Measurements from ENCODE around the gene RPS16.

RPS16 gene

DNA sequence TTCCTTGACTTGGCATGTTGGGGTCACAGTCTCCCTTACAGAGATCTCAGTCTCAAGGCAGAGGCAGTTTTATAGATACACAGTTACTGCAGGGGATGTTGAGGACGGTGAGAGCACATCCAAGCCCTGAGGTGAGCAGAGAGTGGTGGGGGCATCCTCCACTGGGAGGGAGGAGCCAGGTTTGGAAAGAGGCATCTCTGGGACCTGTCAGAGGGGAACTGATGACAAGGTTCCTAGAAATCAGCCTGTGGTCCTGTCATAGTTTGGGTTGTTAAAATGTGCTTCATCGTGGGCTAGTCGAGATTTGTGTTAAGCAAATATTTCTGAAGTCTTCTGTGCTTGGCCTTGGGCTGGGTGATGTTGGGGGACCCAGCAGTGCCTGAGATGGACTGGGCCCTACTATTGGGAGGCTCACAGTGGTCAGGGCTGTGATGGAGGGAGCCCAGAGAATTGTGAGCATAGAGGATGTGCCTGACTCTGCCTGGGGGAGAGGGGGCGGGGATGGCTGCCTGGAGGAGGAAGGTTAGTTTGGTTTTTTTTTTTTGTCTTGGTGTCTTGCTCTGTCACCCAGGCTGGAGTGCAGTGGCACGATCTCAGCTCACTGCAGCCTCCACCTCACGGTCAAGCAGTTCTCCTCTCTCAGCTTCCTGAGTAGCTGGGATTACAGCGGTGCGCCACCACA is 13.5 kb upstream of the RPS16 start:
- DNase-seq (ENCODE audit: low read depth in 2 of 2), result no peak

DNA sequence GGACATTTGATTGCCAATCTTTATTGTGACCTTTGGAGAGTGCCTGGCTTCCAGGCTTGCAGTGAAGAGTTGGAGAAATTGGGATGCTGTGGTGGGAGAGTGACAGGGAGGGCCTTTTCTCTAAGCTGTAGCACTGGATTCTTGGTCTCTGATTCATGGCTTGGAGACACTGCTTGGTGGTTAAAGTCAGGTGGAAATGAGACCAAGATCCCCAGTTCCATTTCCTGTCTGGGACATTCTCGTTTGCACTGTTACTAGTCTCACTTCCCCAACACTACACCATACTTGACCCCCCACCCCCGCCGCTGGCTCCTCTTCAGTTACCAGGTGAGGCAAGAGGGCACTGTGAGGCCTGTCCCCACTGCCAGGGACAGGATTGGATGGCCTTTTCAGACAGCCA is 12.5 kb upstream of the RPS16 start:
- DNase-seq (ENCODE audit: low read depth in 2 of 2), result peak in 1 of 2 donors; percentile 23

DNA sequence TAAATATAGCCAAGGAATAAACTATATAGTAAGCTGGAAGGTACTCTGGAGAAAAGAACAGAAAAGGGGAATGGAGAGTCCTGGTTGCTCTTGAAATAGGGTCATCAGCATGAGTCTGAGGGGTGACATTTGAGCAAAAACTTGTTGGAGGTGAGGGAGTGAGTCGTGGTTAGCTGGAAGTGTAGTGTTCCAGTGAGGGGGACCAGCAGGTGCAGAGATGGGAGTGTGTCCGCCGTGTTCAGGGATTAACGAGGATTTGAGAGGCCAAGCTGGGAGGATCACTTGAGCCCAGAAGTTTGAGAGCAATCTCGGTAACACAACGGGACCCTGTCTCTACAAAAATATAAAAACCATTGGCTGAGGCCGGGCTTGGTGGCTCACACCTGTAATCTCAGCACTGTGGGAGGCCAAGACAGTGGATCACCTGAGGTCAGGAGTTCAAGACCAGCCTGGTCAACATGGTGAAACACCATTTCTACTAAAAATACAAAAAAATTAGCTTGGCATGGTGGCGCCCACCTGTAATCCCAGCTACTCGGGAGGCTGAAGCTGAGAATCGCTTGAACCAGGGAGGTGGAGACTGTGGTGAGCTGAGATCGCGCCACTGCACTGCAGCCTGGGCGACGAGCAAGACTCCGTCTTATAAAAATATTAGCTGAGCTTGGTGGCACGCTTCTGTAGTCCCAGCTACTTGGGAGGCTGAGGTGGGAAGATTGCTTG is 10.8 kb upstream of the RPS16 start:
- DNase-seq (ENCODE audit: low read depth in 2 of 2), result no peak

DNA sequence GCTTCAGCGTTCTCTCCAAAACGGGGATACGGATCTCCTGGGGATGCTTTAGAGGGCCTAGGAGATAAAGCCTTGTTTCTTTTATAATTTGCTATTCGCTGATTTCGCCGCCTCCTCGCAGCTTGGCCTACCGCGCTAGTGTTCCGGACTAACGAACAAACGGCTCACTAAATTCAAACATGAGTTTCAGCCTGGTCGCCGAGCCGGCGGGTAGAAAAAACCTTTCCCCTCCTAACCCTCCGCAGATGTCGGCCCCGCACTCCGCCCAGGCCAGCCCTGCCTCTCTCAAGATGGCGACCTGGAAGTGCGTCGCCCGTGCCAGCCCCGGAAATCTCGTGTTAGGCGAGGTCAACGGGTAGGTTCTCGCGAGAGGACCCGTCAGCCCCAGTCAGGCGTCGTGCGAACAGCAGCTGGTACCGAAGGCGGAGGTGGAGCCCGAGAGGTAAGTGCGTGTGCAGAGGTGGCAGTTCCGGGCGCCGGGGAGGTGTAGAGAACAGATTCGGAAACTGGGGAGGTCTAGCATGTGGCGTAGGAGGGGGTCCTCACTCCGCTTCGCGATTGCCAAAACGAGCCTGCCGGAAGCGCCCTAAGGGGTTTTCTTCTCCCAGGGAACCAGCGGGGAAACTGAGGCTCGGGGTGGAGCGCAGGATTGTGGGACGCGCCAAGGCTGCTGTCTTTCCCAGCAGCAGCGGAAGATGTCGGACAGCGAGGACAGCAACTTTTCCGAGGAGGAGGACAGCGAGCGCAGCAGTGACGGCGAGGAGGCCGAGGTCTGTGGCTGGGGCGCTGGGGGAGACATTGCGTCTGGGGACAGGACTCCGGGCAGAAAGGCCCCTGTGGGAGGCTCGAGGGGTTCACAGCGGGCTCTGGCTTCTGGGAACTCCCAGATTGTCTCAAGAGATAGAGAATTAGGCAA is 9.7 kb upstream of the RPS16 start, which contains the start of gene SUPT5H:
Gene SUPT5H, plus strand, starts transcription at position 387 of the 916 bp plus-strand sequence. Its CDS starts 309 bp downstream, at position 696.
- DNase-seq (ENCODE audit: low read depth in 2 of 2), result peak; percentile 93 to 95

DNA sequence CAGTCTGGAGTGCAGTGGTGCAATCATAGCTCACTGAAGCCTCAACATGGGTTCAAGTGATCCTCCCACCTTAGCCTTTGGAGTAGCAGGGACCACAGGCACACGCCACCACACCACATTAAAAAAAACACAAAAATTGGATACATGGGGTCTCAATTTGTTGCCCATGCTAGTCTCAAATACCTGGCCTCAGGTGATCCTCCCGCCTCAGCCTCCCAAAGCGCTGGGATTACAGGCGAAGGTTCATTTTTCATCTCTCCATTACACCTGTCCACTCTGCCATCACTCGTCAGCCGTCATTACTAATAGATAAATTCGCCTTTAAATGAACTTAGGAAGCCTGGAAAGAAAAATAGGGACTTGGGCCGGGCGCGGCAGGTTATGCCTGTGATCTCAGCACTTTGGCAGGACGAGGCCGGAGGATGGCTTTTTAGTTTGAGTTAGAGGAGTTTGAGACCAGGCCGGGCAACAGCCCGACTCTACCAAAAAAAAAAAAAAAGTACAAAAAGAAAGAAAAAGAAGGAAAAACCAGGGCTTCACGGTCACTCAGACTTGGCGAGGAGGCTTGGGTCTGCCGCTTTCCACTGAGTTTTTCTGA is 8.9 kb upstream of the RPS16 start:
- no peak for DNase-seq (ENCODE audit: low read depth in 2 of 2)

DNA sequence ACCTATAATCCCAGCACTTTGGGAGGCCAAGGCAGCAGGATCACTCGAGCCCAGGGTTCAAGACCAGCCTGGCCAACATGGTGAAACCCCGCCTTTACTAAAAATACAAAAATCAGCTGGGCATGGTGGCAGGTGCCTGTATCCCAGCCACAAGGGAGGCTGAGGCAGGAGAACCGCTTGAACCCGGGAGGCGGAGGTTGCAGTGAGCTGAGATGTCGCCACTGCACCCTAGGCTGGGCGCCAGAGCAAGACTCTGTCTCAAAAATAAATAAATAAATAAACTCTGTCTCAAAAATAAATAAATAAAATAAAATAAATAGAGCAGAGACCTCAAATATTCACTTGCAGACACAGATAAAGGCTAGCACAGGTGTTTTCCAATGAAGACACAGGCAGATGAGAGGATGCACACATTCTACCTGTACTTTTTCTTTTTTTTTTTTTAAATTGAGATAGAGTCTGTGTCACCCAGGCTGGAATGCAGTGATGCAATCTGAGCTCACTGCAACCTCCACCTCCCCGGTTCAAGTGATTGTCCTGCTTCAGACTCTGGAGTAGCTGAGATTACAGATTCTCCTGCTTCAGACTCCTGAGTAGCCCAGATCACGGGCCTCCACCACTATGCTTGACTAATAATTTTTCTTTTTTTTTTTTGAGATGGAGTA is 2.7 kb upstream of the RPS16 start:
- no peak for DNase-seq (ENCODE audit: low read depth in 2 of 2)

DNA sequence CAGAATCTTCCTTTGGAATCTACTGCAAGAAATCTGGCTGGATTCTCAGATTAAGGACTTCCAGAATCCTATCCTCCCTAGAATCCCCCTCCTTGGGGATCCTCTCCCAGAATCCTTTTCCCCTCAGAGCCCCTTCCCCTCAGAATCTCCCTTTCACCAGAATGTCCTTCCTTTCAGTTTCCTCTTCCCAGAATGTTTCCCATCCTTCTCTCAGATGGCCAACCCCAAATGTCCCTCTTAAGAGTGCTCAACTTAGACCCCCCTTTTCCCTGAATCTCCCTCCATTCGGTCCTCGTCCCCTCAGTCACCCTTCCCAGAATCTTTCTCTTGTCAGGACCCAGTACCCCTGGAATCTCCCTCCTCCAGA is 584 bp upstream of the RPS16 start:
- DNase-seq (ENCODE audit: low read depth in 2 of 2), result no peak

DNA sequence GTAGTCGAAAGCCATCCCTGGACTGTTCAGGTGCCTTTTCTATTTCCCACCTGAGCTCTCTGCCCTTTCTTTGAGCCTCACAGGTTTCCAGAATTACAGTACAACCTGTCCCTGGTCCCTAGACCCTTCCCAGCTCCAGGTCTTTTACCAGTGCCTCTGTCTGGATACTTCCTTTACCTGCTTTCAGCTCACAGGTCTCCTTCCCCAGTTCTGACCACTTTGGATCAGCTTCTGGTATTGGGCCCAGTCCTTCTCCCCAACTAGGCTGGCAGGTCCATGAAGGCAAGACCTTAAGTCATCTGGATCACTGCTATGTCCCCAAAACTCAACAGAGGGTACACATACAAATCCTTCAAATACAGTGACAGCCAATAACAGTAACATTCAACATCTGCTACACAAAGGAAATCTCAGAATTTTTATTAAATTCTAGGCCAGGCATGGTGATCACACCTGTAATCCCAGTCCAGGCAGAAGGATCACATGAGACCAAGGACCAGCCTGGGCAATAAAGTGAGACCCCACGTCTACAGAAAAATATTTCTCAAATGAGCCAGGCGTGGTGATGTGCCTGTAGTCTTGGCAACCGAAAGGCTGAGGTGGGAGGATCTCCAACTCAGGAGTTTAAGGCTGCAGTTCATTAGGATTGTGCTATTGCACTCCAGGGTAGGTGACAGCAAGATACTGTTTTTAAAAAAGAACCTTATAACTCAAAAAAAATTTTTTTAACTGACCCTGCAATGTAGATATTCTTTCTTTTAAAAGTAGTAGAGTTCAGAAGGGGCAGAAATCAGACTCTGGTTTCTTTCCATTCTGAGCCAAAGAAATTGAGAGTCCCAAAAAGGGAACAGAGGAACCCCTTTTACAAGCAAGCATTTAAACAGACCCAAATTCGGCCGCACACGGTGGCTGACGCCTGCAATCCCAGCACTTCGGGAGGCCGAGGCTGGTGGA is 1.3 kb downstream of the RPS16 start:
- no peak for DNase-seq (ENCODE audit: low read depth in 2 of 2)

DNA sequence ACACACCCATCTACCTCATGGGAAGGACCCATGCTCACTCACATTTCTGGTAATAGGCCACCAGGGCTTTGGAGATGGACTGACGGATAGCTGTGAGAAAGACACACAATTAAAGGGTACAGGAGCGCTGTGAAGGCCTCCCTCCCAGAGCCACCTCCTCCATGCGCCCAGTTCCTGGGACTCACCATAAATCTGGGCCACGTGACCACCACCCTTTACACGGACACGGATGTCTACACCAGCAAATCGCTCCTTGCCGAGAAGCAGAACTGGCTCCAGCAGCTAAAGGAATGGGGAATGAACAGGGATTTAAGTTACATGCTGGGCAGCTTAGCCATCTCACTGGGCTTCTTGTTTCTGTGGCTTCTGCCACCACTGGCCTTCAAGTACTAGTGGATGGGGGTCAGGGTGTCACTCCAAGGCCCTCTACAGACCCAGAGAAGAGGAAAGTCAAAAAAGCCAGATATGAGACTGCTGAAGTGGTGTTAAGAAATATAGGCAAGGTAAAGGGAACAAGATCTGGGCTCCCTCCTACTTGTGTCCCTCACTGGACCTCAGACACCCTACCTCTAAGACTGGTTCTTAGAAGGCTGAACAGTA is 2.2 kb downstream of the RPS16 start:
- DNase-seq (ENCODE audit: low read depth in 2 of 2), result no peak

DNA sequence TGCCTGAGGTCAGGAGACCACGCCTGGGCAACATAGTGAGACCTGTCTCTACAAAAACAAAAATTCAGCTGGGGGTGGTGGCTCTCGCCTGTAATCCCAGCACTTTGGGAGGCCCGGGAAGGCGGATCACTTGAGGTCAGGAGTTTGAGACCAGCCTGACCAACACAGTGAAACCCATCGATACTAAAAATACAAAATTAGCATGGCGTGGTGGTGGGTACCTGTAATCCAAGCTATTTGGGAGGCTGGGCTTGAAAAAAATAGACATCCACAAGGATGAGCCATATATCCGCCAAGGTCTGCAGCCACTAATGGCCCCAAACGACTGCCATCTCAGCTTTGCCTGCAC is 3.1 kb downstream of the RPS16 start:
- no peak for DNase-seq (ENCODE audit: low read depth in 2 of 2)

DNA sequence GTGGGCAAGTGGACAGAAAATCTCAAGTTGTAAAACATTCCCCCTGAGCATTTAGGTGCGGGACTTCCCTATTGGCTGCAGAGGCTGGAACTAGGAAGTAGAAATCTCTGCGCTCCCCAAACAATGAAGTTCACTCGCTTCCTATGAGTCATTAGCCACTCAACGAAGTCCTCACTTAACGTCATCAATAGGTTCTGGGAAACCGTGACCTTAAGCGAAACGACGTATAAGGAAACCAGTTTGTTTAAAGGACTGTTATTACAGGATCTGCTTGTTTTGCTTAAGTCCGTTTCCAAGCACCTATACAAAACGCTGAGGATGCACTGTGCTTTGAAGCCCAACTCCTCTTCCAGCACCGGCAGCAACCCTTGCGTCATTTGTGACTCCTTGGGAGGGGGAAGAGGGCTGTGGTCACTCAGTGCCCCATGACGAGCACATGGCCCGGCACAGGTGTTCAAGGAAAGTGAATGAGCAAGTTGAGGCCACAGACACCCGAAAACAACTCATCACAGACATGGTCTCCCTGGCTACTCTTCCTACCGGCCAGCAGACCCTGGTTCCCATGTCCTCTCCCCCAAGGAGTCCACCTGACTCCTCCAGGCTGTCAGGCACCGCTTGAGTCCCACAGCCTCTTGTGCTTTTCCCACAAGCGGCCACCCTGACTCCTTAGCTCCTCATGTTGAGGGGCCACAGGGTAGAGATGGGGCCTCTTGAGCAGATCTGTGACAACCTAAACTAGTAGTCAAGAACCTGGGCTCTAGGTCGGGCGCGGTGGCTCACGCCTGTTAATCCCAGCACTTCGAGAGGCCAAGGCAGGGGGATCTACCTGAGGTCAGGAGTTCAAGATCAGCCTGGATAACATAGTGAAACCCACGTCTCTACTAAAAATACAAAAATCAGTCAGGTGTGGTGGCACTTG is 4.8 kb downstream of the RPS16 start:
- DNase-seq (ENCODE audit: low read depth in 2 of 2), result peak in 1 of 2 donors; percentile 60

DNA sequence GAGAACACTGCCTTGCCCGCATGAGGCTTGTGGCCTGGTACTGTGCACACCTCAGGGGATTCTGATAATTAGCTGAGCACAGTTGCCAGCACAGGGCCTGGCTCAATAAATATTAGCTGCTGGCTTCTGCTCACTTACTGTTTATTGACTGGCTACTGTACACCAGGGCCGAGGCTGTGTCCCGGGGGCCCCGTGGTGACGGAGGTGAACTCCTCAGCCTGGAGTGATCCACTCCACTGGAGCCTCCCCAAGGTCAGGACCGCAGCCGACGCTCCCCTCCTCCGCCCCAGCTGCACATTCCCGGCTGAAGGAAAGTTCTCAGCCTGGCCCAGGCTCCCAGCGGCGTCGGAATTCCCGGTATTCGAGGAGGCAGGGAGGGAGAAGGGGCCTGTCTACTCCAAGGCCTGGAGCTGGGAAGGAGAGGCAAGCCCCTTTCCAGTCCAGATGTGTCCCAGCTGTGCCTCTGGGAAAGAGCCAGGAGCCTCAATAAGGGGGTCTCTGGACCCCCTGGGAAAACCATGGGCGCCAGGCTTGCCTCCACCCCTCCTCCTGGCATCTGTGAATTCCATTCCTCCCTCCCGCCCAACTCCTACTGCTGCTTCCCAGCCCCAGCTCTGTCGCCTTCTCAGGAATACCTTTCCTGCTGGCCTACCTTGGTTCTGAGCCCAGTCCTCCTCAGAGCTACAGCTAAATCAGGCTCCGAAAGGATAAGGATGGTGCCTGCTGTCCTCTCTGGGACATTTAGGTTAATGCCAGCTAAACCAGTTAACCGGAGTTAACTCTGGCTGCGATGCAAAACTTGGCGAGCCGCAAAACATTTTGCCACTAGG is 7.3 kb downstream of the RPS16 start:
- DNase-seq (ENCODE audit: low read depth in 2 of 2), result no peak

DNA sequence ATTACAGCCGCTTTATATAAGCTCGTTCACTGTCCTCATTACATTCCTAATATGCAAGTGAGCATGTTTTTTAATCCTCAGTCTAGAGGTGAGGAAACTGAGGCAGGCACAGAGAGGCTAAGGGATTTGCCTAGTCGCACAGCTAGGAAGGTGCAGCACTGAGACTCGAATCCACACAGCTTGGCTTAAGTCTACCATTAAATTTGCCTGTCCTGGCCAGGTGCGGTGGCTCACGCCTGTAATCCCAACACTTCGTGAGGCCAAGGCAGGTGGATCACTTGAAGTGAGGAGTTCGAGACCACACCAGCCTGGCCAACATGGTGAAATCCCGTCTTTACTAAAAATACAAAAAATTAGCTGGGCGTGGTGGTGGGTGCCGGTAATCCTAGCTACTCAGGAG is 8.0 kb downstream of the RPS16 start:
- no peak for DNase-seq (ENCODE audit: low read depth in 2 of 2)

DNA sequence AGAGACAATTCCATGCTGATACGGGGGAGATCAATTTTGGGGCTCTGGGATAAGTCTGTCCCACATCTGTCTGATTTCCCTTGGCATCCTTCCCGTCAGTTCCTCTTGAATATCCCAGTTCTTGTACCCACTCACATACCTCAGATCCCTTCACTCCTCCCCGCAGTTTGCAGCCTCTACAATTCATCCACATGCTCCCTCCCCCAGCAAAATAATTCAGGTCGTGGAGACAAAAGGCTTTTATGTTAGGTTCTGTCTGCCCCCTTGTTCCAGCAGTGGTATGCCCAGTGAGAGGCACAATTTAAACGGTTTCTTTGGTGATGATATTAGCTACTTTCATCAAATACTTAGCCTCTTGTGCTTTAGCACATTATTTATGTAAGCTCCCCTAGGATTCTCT is 9.6 kb downstream of the RPS16 start:
- DNase-seq (ENCODE audit: low read depth in 2 of 2), result no peak

DNA sequence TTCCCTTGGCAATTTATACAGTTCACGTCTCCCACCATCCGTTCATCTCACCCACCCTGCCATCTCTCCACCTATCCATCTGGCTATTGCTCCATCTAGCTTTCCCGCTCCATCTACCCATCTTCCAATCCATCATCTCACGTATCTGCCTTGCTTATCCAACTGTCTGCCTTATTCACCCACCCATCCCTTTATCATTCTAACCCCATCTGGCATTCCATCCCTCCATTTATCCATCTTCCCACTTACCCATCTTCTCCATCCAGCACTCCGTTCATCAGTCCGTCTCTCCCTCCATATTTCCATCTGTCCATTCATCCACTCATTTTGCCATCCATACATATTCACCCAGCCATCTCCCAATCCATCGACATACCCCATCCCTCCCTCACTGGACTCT is 10.0 kb downstream of the RPS16 start:
- no peak for DNase-seq (ENCODE audit: low read depth in 2 of 2)

DNA sequence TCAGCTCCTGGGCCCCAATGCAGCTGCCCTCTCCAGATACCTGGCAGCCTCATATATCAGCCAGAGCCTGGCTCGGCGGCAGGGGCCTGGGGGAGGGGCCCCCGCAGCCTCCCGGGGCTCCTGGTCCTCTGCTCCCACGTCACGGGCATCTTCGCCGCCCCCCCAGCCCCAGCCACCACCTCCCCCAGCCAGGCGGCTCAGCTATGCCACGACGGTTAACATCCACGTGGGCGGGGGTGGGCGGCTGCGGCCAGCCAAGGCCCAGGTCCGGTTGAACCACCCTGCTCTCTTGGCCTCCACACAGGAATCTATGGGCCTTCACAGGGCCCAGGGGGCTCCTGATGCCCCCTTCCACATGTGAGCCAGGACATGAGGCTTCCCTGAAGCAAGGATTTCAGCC is 10.8 kb downstream of the RPS16 start:
- DNase-seq (ENCODE audit: low read depth in 2 of 2), result no peak

DNA sequence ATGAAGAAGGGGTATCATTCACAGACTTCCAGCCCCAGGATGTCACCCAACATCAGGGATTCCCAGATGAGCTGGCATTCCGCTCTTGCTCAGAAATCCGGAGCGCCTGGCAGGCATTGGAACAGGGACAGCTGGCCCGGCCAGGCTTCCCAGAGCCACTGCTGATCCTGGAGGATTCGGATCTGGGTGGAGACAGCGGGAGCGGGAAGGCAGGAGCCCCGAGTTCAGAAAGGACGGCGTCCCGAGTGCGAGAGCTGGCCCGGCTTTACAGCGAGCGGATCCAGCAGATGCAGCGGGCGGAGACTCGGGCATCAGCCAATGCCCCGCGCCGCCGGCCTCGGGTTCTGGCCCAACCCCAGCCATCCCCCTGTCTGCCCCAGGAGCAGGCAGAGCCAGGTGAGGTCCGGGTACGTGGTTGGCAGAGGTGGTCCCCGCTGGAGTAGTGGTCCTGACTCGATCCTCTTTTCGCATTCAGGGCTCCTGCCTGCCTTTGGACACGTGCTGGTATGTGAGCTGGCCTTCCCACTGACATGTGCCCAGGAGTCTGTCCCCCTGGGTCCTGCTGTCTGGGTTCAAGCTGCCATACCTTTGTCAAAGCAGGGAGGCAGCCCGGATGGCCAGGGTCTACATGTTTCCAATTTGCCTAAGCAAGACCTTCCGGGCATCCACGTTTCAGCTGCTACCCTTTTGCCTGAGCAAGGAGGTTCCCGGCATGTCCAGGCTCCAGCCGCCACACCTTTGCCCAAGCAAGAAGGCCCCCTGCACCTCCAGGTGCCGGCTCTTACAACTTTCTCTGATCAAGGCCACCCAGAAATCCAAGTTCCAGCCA is 12.3 kb downstream of the RPS16 start:
- DNase-seq (ENCODE audit: low read depth in 2 of 2), result no peak
